NCI-H748 treated with DMSO at 0.1 percent for 48 hours (cell line): ENCODE results near the gene C3orf18.

Source experiments
- DNase-seq: peaks from one replicate; lab custom pipeline; 2025; lab: John Stamatoyannopoulos, UW

C3orf18 gene

DNA sequence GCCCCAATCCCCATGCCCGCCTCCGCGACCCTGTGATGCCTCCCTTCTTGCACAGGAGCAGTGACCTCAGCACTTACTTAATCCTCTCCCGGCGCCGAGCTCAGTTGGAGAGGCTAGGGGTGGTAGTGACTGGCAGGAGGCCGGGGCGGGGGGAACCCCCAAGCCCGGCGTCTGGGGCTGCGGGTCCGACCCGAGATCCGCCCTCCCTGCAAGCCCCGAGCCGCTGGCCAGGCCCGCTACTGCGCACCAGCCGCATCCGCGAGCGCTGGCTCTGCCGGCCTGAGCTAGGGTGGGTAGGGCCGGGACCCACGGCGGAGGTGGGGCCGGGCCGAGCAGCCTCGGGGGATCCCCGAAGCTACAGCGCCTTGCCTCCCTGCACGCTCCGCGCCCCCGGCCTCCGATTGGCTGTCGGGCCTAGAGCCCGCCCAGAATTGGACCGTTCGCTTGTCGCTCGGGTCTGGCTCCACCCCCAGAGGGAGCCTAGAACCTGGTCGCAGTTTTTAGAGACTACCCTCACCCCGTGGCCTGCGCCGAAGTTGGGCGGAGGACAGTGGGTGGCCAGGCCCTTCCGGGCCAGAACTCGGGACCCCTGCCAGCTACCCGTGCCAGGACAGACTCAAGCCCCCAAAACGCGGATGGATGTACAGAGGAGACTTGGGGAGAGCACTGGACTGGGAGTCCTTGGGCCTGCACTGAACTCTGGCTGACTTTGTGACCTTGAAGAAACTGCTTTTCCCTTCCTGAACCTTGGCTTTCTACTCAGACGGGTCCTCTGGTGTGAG, at the start of gene C3orf18:
C3orf18 (minus strand) TSS at position 362 of the 782 bp plus-strand sequence. CDS start 2,048 bp downstream, outside the sequence.
- DNase-seq, result peak; percentile 8

DNA sequence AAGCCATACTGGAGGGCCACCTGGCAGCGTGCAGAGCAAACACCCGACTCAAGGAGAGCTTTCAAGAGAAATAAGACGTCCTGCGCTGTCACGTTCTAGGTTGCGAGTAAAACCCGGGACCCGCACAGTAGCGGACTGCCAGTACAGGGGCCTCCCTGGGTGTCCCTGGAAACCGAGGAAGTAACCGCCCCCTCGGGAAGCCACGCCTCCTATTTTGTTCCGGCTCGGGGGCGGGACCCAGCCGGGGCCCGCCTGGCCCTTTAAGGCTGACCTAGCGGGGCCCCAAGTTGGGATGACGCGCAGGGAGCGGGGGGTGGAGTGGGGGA, 49.2 kb upstream of the C3orf18 start:
- DNase-seq, result peak; percentile 69

GRCh38 chr3:50616003-50616769, 48.6 kb upstream of the C3orf18 start:
- DNase-seq, result peak; percentile 69

- DNase-seq, result no peak
These were observed 47.6 kb upstream of the C3orf18 start for GRCh38 chr3:50615190-50615589.

DNA sequence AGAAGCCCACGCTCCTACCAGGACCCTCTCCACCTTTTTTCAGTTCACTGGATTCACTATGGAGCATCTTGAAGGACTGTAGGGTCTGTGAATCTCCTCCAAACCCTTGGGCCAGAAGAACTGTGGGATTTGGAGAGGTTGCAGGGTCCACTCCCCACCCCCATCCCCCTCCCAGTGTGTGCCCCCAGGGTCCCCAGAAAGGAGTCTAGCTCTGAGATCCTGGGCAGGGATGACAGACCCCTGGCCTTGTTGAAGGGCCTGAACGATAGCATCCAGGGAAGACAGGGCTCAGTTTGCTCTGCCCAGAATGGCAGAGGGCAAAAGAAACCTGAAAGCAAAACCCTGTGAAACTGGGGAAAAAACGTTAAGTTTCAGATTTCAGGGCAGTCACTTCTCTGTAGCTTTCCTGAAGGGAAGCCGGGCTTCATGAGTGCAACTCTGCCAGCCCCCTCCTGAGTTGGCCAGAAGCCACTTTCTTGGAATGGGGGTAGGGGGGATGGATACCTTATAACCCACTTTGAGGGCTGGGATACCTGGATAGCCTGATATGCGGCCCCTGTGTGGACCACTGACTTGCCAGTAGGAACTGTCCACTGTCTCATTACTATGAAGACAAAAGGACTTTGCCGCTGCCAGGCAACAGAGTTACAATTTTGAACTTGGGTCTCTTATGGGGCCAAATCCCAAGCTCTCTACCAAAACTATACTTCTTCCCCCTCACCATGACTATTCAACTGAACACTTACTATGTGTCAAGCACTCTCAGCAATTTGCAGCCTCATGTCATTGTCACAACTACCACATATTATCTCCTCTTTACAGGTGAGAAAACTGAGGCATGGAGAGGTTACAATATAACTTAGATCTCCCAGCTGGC, 45.7 kb upstream of the C3orf18 start:
- DNase-seq, result no peak

- no peak for DNase-seq
These were observed 44.8 kb upstream of the C3orf18 start for GRCh38 chr3:50612234-50612882.

GRCh38 chr3:50611464-50612233, 44.1 kb upstream of the C3orf18 start, which contains the start of gene CISH:
TSS of gene CISH (minus strand) at chr3:50611774. CDS start at chr3:50611650, 124 bp downstream.
- peak; percentile 52 for DNase-seq

GRCh38 chr3:50610992-50611463, 43.5 kb upstream of the C3orf18 start:
- no peak for DNase-seq

- no peak for DNase-seq
These were observed 42.8 kb upstream of the C3orf18 start for GRCh38 chr3:50610181-50610971.

- DNase-seq, result no peak
These were observed 42.2 kb upstream of the C3orf18 start for GRCh38 chr3:50609763-50610085.

- no peak for DNase-seq
These were observed 41.7 kb upstream of the C3orf18 start for GRCh38 chr3:50609071-50609762.

DNA sequence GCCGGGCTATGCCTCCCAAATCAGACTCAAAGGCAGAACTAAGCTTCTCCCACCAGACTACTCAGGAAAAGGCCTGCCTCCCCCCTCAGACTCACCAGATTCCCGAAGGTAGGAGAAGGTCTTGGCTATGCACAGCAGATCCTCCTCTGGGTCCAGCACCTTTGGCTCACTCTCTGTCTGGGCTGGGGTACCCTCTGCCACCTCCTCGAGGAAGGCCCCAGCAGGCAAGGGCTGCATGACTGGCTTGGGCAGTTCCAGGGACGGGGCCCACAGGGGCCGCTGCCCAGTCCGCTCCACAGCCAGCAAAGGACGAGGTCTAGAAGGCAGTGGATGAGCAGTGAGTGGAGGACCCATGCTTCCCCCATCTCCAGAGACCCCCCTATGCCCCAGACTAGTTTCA, 40.7 kb upstream of the C3orf18 start:
- DNase-seq, result no peak

GRCh38 chr3:50607271-50608091, 39.9 kb upstream of the C3orf18 start:
- no peak for DNase-seq

GRCh38 chr3:50606596-50606995, 39.0 kb upstream of the C3orf18 start:
- DNase-seq, result no peak

DNA sequence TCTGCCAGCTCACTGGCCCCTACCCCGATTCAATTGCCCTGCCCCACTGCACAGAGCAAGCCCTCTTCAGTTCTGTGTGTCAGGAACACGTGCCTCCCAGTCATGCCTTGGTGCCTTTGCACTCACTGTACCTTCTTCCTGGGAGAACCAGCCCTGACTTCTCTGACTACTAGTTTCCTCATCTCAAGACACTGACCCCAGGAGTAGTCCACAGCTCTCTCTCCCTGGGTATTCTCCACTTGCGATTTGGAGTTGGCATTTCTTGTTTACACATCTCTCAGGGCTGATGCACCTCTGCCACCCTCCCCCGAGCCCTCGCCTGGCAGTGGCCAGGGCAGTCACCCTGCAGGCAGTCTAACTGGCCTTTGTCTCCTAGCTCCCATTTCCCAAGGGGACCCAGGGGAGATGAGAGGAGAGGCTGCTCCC, 38.4 kb upstream of the C3orf18 start:
- DNase-seq, result no peak

- DNase-seq, result no peak
These were observed 37.4 kb upstream of the C3orf18 start for GRCh38 chr3:50604628-50605588.

DNA sequence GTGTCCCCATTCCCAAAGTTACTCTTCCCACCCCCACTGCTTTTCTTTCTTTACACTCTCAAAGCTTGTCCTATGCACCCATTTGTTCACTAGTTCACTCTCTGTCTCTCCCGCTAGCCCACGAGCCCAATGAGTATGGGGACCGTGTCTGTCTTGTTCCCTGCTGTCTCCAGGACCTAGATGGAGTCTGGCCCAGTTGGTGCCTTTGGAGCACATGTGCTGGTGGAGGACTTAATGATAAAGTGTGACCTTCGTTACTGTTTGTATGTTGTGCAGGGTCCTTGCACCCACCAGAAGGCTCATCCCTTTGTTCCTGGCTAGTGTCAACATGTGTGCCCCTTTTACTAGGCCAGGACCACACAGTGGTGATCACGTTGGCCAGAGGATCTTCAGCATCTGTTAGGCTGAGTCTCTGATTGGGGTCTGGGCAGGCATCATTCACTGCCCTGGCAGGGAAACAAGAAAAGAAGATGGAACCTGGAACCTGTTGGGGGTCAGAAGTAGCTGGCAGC, 36.6 kb upstream of the C3orf18 start:
- DNase-seq, result no peak
